Rectal smooth muscle tissue (tissue), 1 donor: ENCODE measurements around the gene PLEKHG5.
"Not testable (repeated sequence)": the region's sequence is repeated elsewhere in the genome, so short reads cannot be mapped to it uniquely, and the experiment has no call there.

Source experiments
- H3K27ac ChIP-seq: one replicate; pipeline ENCODE4 v1.7.0; 2013; ENCODE audit warnings: low read depth, low read length, inconsistent platforms
- H3K27me3 ChIP-seq: one replicate; pipeline ENCODE4 v1.7.0; 2013; ENCODE audit warnings: low read length; ENCODE audit not compliant: control insufficient read depth, insufficient read depth
- H3K36me3 ChIP-seq: one replicate; pipeline ENCODE4 v1.7.0; 2013; ENCODE audit warnings: low read length; ENCODE audit not compliant: control insufficient read depth, insufficient read depth
- H3K4me1 ChIP-seq: one replicate; pipeline ENCODE4 v1.7.0; 2013; ENCODE audit warnings: low read length; ENCODE audit not compliant: control insufficient read depth, insufficient read depth
- H3K4me3 ChIP-seq: one replicate; pipeline ENCODE4 v1.7.0; 2013; ENCODE audit warnings: low read length
- H3K9ac ChIP-seq: one replicate; pipeline ENCODE4 v1.7.0; 2013; ENCODE audit warnings: low read length

PLEKHG5 gene

DNA sequence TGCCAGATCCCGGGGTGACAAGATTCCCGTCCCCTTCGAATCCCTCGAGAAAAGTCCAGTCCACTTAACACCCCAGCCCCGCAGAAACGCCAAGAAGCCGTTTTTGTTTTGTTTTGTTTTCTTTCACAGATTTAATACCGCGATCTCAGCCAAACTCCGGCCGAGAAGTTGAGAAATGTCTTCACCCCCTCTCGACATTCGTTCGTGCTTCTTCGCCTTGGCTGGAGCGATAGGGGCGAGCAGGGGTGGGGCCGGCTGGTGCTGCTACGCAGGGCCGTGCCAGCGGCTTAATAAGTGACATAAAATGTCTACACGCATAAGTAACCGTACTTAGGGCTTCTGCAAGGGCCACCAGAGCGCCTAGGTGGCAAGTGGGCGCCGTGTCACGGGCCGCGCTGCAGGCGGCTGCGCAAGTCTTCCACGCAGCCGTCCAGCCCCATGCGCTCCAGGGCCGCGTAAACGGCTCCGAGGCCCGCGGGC is 30.4 kb downstream of the PLEKHG5 start:
- Histone ChIP-seq H3K36me3 (no peaks in the 10 kb centered on the region), H3K4me3 (no peak overlapping the region), H3K9ac (no peak overlapping the region), H3K27ac (no peak overlapping the region), H3K27me3 (no peaks in the 10 kb centered on the region), H3K4me1 (no peaks in the 10 kb centered on the region)

DNA sequence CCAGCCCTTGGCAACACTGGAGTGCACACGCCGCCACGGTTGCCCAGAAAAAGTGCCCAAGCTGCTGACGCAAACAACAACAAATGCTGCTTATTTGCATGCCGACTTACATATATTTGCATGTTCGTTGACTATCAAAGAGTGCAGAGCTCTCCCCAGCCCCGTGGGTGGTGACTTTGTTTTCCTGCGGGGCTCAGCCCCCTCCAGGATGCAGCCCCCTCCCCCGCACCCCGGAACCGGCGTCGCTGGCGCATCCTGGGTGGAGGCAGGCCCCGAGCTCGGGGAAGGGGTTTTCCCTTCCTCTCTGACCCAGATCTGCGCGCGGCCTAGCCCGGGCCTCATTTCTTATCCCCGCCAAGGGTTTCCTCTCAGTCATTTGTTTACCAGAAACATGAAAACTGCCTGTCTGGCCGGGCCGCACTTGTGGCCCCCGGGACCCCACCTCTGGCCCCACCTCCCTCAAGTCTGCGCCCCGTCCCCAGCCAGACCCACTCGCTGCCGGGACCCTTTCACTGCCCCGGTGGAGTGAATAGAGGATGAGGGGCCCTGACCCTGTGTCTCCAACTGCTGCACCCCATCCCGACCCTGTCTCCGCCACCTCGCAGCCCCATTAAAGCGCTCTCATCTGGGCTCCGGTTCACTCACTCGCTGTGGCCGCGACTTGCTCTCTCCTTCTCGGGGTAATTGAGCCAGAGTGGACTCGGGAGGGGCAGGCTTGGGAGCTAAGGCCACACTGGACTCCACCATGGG is 31.0 kb downstream of the PLEKHG5 start:
- no peak overlapping the region for H3K9ac ChIP-seq
- no peaks in the 10 kb centered on the region for H3K4me1 ChIP-seq
- H3K27me3 ChIP-seq, result no peaks in the 10 kb centered on the region
- no peak overlapping the region for H3K4me3 ChIP-seq
- no peaks in the 10 kb centered on the region for H3K36me3 ChIP-seq
- no peak overlapping the region for H3K27ac ChIP-seq

GRCh38 chr1:6459850-6460265 is 31.6 kb downstream of the PLEKHG5 start:
- Histone ChIP-seq H3K4me1 (no peaks in the 10 kb centered on the region), H3K9ac (no peak overlapping the region), H3K27me3 (peaks cover 3% of the 10 kb centered on the region), H3K4me3 (no peak overlapping the region), H3K36me3 (no peaks in the 10 kb centered on the region), H3K27ac (no peak overlapping the region)

DNA sequence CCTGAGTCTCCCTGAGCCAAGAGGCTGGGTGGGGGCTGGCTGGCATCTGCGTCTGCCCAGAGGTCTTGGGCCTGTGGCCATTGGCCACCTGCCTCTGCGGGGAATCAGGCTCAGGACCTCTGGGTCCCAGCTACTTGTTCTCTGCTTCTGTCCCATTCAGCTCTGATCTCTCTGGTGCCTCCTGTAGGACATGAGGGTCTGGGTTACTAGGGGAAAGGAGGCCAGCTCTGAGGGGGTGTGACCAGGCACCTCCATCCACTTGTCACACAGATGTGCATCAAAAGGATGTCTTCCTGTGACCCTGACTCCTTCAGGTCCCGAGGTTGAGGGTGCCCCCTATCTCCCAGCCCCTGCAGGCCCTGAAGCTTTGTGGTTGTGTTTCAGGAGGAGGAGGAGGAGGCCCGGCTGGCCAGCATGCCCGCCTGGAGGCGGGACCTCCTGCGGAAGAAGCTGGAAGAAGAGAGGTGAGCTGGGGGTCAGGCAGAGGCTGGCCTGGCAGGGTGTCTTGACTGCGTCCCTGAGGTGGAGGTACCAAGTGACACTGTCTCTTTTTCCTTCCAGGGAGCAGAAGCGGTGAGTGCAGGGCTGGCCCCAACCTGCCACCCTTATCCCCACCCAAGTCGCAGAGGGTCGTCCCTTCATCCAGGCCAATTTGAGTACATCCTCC is 34.5 kb downstream of the PLEKHG5 start:
- H3K27me3 ChIP-seq, result peaks cover 6% of the 10 kb centered on the region
- H3K36me3 ChIP-seq, result no peaks in the 10 kb centered on the region
- H3K9ac ChIP-seq, result no peak overlapping the region
- H3K4me1 ChIP-seq, result no peaks in the 10 kb centered on the region
- no peak overlapping the region for H3K27ac ChIP-seq
- H3K4me3 ChIP-seq, result no peak overlapping the region

GRCh38 chr1:6455752-6456520 is 35.5 kb downstream of the PLEKHG5 start:
- not testable (repeated sequence) for H3K36me3 ChIP-seq, H3K4me1 ChIP-seq, H3K27me3 ChIP-seq

DNA sequence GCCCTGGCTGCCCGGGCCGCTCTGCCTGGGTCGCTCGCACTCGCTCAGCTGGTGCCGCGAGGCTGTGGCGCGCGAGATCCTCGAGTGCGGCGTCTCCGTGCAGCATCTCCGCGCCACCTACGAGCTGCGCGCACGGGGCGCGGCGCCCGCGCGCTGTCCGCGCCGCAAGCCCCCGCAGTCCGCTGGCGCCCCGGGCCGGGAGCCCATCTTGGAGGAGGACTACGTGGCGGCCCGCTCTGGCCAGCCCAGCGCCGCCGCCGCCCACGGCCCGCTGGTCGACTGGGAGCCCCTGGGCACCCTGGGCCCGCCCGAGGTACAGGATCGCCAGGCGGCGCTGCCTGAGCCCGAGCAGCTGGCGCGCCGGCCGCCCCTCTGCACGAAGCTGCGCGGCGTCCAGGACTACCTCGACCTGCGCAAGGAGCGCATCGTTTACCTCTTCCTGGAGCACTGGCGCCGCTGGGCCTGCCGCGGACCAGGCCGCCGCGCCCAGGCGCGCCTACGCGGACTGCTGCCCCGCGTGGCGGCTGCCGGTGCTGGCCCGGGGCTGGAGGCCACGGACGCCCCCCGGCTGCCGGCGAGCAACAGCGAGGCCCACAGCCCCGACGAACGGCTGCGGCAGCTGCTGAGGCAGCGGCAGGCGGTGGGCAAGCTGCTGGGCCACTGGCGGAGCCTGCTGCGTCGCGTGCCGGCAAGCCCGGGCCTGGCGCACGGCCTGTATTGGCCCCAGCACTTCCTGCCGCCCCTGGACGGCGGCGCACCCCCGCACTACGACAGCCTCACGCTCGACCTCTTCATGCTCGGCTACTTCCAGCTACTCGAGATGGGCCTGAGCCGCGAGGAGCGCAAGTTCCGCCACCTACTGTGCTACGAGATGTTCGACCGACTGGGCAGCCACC is 36.4 kb downstream of the PLEKHG5 start:
- H3K36me3 ChIP-seq, result no peaks in the 10 kb centered on the region
- H3K27ac ChIP-seq, result no peak overlapping the region
- H3K4me3 ChIP-seq, result no peak overlapping the region
- H3K4me1 ChIP-seq, result no peaks in the 10 kb centered on the region
- no peak overlapping the region for H3K9ac ChIP-seq
- peaks cover 10% of the 10 kb centered on the region for H3K27me3 ChIP-seq

More at GRCh38 chr1:6455752-6456520, 35.5 kb downstream of the PLEKHG5 start:
- H3K9ac ChIP-seq, H3K27ac ChIP-seq, H3K4me3 ChIP-seq: not testable (repeated sequence)

DNA sequence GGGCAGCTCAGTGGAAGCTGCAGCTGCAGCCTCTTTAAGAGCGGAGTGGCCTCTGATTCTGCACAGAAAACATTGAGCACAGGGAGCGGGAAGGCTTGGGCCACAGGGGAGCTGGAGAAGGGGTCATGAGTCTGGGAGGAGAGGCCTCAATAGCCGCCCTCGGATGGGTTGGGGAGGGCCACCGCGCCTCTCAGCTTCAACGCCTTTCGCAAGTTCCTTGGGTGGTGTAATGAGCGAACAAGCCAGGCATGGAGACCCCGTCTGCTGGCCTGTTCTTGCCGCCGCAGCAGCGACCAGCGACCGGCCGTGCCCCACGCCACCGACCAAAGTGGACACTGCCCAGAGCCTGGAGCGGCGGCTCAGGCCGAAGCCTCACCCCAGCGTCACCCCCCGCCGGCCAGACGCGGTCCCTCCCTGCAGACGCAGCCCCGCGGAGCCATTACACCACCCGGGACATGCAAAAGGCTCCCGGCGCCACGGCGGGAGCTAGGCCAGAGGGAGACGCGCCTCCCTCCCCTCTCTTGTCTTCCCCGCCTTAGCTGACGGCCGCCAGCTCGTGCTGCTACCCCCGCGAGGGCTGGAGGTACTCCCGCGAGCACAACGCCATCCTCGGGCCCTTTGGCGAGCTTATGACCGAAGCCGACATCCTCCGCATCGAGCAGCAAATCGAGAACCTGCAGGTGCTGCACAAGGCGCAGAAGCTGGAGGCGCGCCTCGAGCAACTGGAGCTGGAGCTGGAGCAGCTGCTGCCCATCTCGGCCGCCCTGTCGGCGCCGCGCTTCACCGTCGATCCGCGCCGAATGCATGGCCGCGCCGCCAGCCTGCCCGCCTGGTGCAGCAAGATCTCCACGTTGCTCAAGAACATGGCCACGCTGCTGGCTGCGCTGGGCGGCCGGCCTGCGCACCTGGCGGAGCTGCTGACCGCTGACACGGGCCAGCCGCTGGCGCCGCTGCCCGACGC is 37.3 kb downstream of the PLEKHG5 start:
- H3K9ac ChIP-seq, H3K27ac ChIP-seq, H3K36me3 ChIP-seq, H3K4me3 ChIP-seq, H3K4me1 ChIP-seq: not testable (repeated sequence)
- H3K27me3 ChIP-seq, result peaks cover 15% of the 10 kb centered on the region

DNA sequence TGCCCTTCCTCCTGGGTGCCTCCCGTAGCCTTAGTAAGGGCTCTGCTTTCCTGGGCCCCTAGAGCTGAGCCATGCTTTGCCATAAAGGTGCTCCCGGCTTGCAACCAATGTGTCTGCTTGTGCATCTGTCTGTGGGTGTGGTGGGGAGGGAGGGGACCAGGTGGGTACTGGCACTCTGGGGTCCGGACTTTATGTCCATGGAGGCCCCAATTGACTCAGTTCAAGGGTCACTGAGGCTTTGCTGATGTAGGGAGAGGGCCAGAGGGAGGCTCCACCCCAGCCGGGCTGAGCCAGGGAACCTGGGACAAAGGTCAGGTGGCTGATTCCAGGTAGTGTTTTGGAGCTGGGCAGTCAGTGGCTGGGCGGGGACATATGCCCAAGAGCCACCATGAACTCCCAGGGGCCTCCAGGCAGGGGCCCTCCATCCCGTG is 40.5 kb downstream of the PLEKHG5 start:
- Histone ChIP-seq H3K4me3 (peak overlapping the region; percentile 15), H3K27ac (no peak overlapping the region), H3K4me1 (no peaks in the 10 kb centered on the region), H3K9ac (no peak overlapping the region), H3K36me3 (no peaks in the 10 kb centered on the region), H3K27me3 (peaks cover 20% of the 10 kb centered on the region)

DNA sequence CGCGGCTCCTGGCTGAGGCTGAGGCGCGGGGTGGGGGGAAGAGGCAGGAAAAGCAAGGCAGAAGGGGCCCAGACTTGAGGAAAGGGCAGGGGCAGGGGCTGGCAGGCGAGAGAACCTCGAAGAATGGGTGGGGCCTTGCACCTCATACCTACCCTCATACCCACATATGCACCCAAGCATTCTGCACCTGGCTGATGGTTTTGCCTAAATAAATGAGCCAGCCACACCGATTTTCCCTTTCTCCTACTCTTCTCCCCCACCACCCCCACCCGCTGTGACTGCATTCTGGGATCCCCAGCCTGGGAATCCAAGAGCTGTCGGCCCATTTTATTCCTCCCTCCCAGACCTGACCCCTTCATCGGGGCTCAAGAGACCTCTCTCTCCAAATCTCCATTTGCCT is 41.0 kb downstream of the PLEKHG5 start:
- peaks cover 20% of the 10 kb centered on the region for H3K27me3 ChIP-seq
- H3K4me1 ChIP-seq, H3K27ac ChIP-seq, H3K9ac ChIP-seq, H3K36me3 ChIP-seq: not testable (repeated sequence)
- H3K4me3 ChIP-seq, result peak overlapping the region; percentile 15

DNA sequence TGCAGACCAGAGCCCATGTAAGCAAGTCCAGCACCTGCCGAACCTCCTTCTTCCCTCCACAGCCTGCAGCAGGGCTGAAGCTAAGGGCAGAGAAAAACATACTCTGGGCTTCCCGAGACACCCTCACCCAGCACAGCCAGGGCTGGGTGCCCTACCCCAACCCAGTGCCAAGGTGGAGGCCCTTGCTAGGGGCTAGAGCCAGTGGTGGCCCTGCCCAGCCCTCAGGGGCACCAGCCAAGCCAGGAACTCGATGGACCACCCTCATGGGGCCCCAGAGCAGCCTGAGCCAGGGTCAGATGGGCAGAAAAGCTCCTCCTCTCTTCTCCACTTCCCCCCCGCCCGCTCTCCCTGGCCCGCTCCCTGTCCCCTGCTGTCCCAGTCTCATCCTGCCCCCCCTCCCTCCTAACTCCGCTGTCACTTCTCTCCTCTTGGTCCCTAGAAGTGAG is 41.4 kb downstream of the PLEKHG5 start:
- H3K36me3 ChIP-seq, result no peaks in the 10 kb centered on the region
- H3K4me1 ChIP-seq, result no peaks in the 10 kb centered on the region
- no peak overlapping the region for H3K9ac ChIP-seq
- H3K27me3 ChIP-seq, result peaks cover 18% of the 10 kb centered on the region
- H3K4me3 ChIP-seq, result no peak overlapping the region
- H3K27ac ChIP-seq, result no peak overlapping the region
